Coronary artery (tissue), 2 donors: ENCODE results near the gene TRPM6.
"Not testable (repeated sequence)": the region's sequence is repeated elsewhere in the genome, so short reads cannot be mapped to it uniquely, and the experiment has no call there.

Experiments
- DNase-seq: peaks from one replicate; pipeline ENCODE4 v3.0.0-alpha.2; 2017; ENCODE audit warnings: low spot score
- H3K27ac ChIP-seq, 2 donors: fragments of 200-600 bp; sonication (generic); one replicate each; pipeline ENCODE4 v1.5.1; 2016 to 2019
- H3K4me3 ChIP-seq: fragments of 200-600 bp; sonication (generic); 2 replicates; pipeline ENCODE4 v1.5.1; 2016; ENCODE audit warnings: mild to moderate bottlenecking, moderate library complexity
- CTCF ChIP-seq: fragments of 200-600 bp; sonication (generic); IDR thresholded peaks from one replicate; pipeline ENCODE4 v1.5.1; 2019; ENCODE audit warnings: antibody characterized with exemption

The TRPM6 gene

DNA sequence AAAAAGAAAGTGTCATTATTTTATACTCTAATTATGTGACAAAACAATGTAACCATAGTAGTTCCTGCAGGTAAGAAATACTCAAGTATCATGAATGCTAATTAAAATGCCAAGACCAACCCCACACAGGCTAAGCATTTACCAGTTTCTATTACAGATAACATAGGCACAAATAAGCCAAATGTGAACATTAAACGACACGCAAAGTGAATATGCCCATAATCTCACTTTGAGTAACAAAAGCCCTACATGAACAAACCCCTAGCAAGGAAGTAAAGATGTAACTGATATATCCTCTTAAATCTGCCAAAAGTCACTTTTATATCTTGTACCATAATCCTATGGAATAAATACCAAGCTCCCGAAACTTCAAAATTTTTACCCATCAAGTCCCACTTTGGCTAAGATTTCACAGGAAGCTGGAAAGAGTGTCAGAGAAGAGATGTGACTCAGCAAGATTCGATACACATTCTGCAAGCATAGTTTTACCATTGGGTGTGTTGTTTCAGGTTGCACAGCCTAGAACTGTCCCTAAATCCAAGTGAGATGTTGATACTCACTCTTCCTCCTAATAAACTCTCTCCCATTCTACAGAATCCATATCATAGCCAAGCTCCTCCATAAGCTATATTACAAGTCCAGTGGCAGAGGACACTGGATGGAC, 28.8 kb downstream of the TRPM6 start:
- Histone ChIP-seq H3K4me3 (no peak overlapping the region), H3K27ac (no peak overlapping the region)
- no peak for DNase-seq
- no peak for TF ChIP-seq CTCF

GRCh38 chr9:74856989-74857388, 30.7 kb downstream of the TRPM6 start:
- DNase-seq = no peak
- no peak overlapping the region for H3K27ac ChIP-seq
- no peak for TF ChIP-seq CTCF
- H3K4me3 ChIP-seq = no peak overlapping the region

DNA sequence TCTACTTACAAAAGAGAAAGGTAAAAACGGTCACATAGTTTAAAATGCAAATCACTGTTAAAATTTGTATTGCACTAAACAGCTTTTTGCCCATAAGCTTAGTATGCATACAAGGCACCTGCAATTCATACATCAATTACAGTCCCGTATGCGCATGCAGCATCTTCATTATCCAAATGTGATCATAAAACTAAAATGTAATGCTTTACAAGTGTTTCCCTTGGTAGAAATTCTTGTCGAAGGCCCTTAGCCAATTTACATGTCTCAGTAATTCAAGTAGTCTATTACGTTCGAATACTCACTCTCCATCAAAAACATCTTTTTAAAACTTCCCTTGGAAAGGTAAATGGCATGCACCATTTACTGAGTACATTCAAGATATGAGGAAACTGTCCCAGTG, 32.6 kb downstream of the TRPM6 start:
- TF ChIP-seq CTCF = no peak
- no peak overlapping the region for H3K27ac ChIP-seq
- DNase-seq = no peak
- H3K4me3 ChIP-seq = no peak overlapping the region

GRCh38 chr9:74853024-74853423, 34.7 kb downstream of the TRPM6 start:
- DNase-seq, H3K4me3 ChIP-seq, H3K27ac ChIP-seq: not testable (repeated sequence)

DNA sequence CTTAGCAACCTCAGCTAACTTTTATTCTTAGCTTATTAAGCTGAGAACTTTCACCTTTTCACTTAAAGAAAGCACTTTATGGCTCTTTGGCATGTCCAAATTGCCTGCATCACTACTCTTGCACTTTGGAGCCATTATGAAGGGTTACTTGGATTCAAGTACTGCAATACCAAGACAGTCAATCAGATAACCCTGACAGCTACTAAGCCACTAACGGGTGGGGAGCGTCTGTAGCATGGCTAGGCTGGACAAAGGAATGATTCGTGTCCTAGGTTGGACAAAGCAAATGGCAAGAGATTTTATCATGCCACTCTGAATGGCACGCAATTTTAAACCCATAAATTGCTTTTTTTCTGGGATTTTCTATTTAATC, 39.6 kb downstream of the TRPM6 start:
- no peak overlapping the region for H3K27ac ChIP-seq
- no peak for TF ChIP-seq CTCF
- DNase-seq = no peak
- no peak overlapping the region for H3K4me3 ChIP-seq

GRCh38 chr9:74847478-74848152, 40.1 kb downstream of the TRPM6 start:
- Histone ChIP-seq H3K27ac (no peak overlapping the region), H3K4me3 (no peak overlapping the region)
- no peak for TF ChIP-seq CTCF
- DNase-seq = no peak

DNA sequence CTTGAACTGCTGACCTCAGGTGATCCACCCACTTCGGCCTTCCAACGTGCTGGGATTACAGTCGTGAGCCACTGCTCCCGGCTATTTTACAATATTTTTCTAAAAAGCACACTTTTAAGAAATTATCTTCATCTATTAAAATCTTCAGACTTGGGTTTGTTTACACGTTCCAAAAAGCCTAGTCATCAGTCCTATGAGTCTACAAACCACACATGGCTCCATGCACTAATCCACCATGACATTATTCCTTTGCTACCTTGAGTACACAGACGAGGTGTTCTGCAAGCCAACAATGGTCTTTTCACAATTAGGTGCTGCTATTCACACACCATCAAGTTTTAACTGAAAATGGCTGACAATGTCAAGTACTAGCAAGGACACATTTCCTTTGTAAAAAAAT, 41.0 kb downstream of the TRPM6 start:
- DNase-seq = no peak
- H3K4me3 ChIP-seq = no peak overlapping the region
- TF ChIP-seq CTCF = no peak
- H3K27ac ChIP-seq = no peak overlapping the region
